HEK293 (cell line): Measurements from ENCODE around the gene MSANTD1.

Source experiments
- CTCF ChIA-PET: fragments of 350-600 bp; formaldehyde crosslinking; extraction: SDS; loops from one replicate; lab custom pipeline; 2021; ENCODE audit warnings: antibody characterized with exemption; lab: Yijun Ruan, JAX
- POLR2A ChIA-PET: fragments of 300-600 bp; formaldehyde crosslinking; extraction: SDS; loops from one replicate; lab custom pipeline; 2020; ENCODE audit warnings: antibody characterized with exemption, inconsistent platforms; lab: Yijun Ruan, JAX
- H3K27ac ChIP-seq: fragments of 200-500 bp; sonication (Bioruptor generic); 2 replicates; pipeline ENCODE4 v1.5.1; 2014; ENCODE audit warnings: low read depth, low read length, control low read depth, inconsistent platforms; ENCODE audit errors: extremely low read depth
- H3K36me3 ChIP-seq, 2 experiments: fragments of 200-500 bp in 1 of 2; sonication (Bioruptor generic) in 1 of 2; 1 replicate in 1 of 2; 2 replicates in 1 of 2; pipeline ENCODE4 v1.5.1; 2014 to 2017; ENCODE audit warnings: inconsistent platforms in 2 of 2, low read length in 2 of 2; ENCODE audit not compliant: control insufficient read depth in 2 of 2, insufficient read depth in 1 of 2
- H3K4me1 ChIP-seq: fragments of 200-500 bp; sonication (Bioruptor generic); 2 replicates; pipeline ENCODE4 v1.5.1; 2014; ENCODE audit warnings: mild to moderate bottlenecking, low read length, inconsistent platforms; ENCODE audit not compliant: control insufficient read depth, insufficient read depth
- H3K4me3 ChIP-seq: 2 replicates; pipeline ENCODE4 v1.5.1; 2011; ENCODE audit warnings: low read depth, mild to moderate bottlenecking, control low read depth, low read length, moderate library complexity
- H3K9me3 ChIP-seq: fragments of 200-500 bp; sonication (Bioruptor generic); 2 replicates; pipeline ENCODE4 v1.5.1; 2014; ENCODE audit warnings: low read depth, low read length, inconsistent platforms; ENCODE audit not compliant: control insufficient read depth, insufficient read depth
- ZBTB1 ChIP-seq: fragments of 450-650 bp; formaldehyde crosslinking; IDR thresholded peaks from 2 replicates; pipeline ENCODE4 v1.5.1; 2016; ENCODE audit warnings: missing biosample characterization, missing genetic modification characterization
- ZBTB7A ChIP-seq: fragments of 450-650 bp; formaldehyde crosslinking; IDR thresholded peaks from 2 replicates; pipeline ENCODE4 v1.5.1; 2016; ENCODE audit warnings: low read depth, missing biosample characterization, missing genetic modification characterization
- ZIC2 ChIP-seq: fragments of 450-650 bp; formaldehyde crosslinking; IDR thresholded peaks from 2 replicates; pipeline ENCODE4 v1.5.1; 2016; ENCODE audit warnings: missing biosample characterization, missing genetic modification characterization
- ZNF174 ChIP-seq: fragments of 450-650 bp; formaldehyde crosslinking; IDR thresholded peaks from 2 replicates; pipeline ENCODE4 v1.5.0; 2017; ENCODE audit warnings: missing biosample characterization, mild to moderate bottlenecking, missing genetic modification characterization
- ZNF23 ChIP-seq: fragments of 450-650 bp; formaldehyde crosslinking; IDR thresholded peaks from 2 replicates; pipeline ENCODE4 v1.5.1; 2016; ENCODE audit warnings: missing biosample characterization, missing genetic modification characterization, borderline replicate concordance
- ZNF423 ChIP-seq: fragments of 450-650 bp; formaldehyde crosslinking; IDR thresholded peaks from 2 replicates; pipeline ENCODE4 v1.5.1; 2016; ENCODE audit warnings: missing biosample characterization, missing genetic modification characterization
- ZNF629 ChIP-seq: fragments of 450-650 bp; formaldehyde crosslinking; IDR thresholded peaks from 2 replicates; pipeline ENCODE4 v1.5.1; 2017; ENCODE audit warnings: missing biosample characterization, missing genetic modification characterization
- ZNF677 ChIP-seq: fragments of 450-650 bp; IDR thresholded peaks from 2 replicates; pipeline ENCODE4 v1.5.0; 2018; ENCODE audit warnings: missing biosample characterization, mild to moderate bottlenecking, missing genetic modification characterization, moderate library complexity
- ZNF701 ChIP-seq: fragments of 450-650 bp; formaldehyde crosslinking; IDR thresholded peaks from 2 replicates; pipeline ENCODE4 v1.5.1; 2016; ENCODE audit warnings: missing biosample characterization, missing genetic modification characterization
- TF ChIP-seq, protein P1 (sequence below): fragments of 450-650 bp; formaldehyde crosslinking; conservative IDR thresholded peaks from 2 replicates; pipeline ENCODE4 v1.5.1; 2016; ENCODE audit warnings: low read depth, missing biosample characterization, missing genetic modification characterization
- TF ChIP-seq, protein P2 (sequence below): fragments of 450-650 bp; formaldehyde crosslinking; IDR thresholded peaks from 2 replicates; pipeline ENCODE4 v1.5.1; 2016; ENCODE audit warnings: missing biosample characterization, missing genetic modification characterization
- TF ChIP-seq, protein P3 (sequence below): fragments of 450-650 bp; formaldehyde crosslinking; IDR thresholded peaks from 2 replicates; pipeline ENCODE4 v1.5.1; 2016; ENCODE audit warnings: missing biosample characterization, missing genetic modification characterization, borderline replicate concordance
- TF ChIP-seq, protein P4 (sequence below): fragments of 450-650 bp; formaldehyde crosslinking; IDR thresholded peaks from 2 replicates; pipeline ENCODE4 v1.5.1; 2016; ENCODE audit warnings: missing biosample characterization, missing genetic modification characterization

Gene MSANTD1

DNA sequence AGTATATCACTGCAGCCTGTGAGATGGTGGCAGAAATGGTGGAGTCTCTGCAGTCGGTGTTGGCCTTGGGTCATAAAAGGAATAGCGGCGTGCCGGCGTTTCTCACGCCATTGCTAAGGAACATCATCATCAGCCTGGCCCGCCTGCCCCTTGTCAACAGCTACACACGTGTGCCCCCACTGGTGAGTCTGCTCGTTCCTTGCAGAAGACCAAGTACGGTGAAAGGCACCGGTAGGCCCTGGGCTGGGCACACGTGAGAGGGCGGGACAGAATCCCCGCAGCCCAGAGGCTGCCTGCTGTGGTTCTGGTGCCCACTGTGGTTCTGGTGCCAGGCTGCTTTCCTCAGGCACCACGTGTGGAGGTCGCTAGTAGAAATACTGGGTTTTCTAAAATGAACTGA lies 31.2 kb upstream of the MSANTD1 start (continued):
- TF ChIP-seq, protein P1, sequence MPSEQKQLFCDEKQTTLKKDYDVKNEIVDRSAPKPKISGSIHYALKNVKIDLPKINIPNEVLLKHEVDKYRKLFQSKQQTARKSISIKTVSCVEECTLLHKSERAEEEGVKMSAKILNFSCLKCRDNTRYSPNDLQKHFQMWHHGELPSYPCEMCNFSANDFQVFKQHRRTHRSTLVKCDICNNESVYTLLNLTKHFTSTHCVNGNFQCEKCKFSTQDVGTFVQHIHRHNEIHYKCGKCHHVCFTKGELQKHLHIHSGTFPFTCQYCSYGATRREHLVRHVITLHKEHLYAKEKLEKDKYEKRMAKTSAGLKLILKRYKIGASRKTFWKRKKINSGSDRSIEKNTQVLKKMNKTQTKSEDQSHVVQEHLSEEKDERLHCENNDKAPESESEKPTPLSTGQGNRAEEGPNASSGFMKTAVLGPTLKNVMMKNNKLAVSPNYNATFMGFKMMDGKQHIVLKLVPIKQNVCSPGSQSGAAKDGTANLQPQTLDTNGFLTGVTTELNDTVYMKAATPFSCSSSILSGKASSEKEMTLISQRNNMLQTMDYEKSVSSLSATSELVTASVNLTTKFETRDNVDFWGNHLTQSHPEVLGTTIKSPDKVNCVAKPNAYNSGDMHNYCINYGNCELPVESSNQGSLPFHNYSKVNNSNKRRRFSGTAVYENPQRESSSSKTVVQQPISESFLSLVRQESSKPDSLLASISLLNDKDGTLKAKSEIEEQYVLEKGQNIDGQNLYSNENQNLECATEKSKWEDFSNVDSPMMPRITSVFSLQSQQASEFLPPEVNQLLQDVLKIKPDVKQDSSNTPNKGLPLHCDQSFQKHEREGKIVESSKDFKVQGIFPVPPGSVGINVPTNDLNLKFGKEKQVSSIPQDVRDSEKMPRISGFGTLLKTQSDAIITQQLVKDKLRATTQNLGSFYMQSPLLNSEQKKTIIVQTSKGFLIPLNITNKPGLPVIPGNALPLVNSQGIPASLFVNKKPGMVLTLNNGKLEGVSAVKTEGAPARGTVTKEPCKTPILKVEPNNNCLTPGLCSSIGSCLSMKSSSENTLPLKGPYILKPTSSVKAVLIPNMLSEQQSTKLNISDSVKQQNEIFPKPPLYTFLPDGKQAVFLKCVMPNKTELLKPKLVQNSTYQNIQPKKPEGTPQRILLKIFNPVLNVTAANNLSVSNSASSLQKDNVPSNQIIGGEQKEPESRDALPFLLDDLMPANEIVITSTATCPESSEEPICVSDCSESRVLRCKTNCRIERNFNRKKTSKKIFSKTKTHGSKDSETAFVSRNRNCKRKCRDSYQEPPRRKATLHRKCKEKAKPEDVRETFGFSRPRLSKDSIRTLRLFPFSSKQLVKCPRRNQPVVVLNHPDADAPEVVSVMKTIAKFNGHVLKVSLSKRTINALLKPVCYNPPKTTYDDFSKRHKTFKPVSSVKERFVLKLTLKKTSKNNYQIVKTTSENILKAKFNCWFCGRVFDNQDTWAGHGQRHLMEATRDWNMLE (tag by site-specific recombination), result no peak
- no peak for TF ChIP-seq ZNF629 (tag by site-specific recombination)
- TF ChIP-seq, protein P2, sequence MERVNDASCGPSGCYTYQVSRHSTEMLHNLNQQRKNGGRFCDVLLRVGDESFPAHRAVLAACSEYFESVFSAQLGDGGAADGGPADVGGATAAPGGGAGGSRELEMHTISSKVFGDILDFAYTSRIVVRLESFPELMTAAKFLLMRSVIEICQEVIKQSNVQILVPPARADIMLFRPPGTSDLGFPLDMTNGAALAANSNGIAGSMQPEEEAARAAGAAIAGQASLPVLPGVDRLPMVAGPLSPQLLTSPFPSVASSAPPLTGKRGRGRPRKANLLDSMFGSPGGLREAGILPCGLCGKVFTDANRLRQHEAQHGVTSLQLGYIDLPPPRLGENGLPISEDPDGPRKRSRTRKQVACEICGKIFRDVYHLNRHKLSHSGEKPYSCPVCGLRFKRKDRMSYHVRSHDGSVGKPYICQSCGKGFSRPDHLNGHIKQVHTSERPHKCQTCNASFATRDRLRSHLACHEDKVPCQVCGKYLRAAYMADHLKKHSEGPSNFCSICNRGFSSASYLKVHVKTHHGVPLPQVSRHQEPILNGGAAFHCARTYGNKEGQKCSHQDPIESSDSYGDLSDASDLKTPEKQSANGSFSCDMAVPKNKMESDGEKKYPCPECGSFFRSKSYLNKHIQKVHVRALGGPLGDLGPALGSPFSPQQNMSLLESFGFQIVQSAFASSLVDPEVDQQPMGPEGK (tag by site-specific recombination), result no peak
- no peak for TF ChIP-seq ZNF677 (tag by site-specific recombination)

DNA sequence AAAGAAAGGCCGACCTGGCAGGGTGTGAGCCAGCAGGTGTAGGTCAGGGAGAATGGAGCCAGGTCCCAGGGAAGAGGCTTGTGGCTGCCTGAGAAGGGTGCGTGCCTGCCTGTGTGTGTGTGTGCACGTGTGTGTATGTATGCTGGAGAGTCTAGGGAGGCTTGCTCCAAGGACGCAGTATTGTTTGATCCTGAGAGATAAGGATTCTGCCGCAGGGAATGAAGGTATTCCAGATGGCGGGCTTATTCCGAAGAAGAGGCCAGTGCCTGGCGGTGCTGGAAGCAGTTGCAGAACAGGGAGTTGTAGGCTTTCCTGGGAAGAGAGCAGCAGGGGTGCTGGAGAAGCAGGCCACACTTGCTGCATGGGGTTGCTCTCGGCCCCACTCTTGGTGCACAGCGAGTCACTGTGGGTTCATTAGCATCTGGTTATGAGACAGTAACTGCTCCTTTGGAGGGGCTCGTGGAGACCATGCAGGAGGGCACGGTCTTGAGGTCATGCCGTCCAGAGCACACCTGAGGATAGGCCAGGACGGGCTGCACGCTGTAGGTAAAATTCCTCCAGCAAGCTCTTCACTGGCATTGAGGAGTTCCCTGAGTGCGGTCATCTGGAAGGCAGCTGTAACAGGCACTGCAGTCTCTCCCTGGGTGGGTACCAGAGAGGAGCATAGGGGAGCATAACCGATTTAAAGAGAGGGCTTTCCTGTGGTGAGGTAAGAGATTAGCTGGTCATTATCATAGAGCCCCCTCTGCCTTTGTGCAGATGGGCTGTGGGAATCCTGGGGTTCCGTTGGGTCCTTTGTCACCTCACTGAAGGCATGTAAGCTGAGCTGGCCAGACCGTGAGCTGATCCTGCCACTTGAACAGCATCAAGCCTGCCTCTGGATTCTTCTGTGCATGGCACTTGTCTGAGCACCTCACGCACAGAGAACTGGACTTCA lies 29.9 kb upstream of the MSANTD1 start:
- no peak overlapping the region for H3K4me3 ChIP-seq
- TF ChIP-seq, protein P3, sequence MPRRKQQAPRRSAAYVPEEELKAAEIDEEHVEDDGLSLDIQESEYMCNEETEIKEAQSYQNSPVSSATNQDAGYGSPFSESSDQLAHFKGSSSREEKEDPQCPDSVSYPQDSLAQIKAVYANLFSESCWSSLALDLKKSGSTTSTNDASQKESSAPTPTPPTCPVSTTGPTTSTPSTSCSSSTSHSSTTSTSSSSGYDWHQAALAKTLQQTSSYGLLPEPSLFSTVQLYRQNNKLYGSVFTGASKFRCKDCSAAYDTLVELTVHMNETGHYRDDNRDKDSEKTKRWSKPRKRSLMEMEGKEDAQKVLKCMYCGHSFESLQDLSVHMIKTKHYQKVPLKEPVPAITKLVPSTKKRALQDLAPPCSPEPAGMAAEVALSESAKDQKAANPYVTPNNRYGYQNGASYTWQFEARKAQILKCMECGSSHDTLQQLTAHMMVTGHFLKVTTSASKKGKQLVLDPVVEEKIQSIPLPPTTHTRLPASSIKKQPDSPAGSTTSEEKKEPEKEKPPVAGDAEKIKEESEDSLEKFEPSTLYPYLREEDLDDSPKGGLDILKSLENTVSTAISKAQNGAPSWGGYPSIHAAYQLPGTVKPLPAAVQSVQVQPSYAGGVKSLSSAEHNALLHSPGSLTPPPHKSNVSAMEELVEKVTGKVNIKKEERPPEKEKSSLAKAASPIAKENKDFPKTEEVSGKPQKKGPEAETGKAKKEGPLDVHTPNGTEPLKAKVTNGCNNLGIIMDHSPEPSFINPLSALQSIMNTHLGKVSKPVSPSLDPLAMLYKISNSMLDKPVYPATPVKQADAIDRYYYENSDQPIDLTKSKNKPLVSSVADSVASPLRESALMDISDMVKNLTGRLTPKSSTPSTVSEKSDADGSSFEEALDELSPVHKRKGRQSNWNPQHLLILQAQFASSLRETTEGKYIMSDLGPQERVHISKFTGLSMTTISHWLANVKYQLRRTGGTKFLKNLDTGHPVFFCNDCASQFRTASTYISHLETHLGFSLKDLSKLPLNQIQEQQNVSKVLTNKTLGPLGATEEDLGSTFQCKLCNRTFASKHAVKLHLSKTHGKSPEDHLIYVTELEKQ (tag by site-specific recombination), result no peak
- peak; percentile 32; the same call in 1 of the 2 replicates for TF ChIP-seq ZIC2 (tag by site-specific recombination)
- TF ChIP-seq, all 188 proteins: peak for 1
- peaks cover 0 to 95% of the 10 kb centered on the region in 2 experiments; a peak in 1 of 3 replicates for H3K36me3 ChIP-seq
- no peaks in the 10 kb centered on the region for H3K4me1 ChIP-seq
- no peaks in the 10 kb centered on the region for H3K9me3 ChIP-seq
- ChIA-PET POLR2A (no interaction called here), CTCF (interaction anchor here (1.1 kb wide), 1 partner anchor 224 kb away, joined by 4 read pairs; no protein-coding TSS in a partner anchor)
- no peak overlapping the region for H3K27ac ChIP-seq

DNA sequence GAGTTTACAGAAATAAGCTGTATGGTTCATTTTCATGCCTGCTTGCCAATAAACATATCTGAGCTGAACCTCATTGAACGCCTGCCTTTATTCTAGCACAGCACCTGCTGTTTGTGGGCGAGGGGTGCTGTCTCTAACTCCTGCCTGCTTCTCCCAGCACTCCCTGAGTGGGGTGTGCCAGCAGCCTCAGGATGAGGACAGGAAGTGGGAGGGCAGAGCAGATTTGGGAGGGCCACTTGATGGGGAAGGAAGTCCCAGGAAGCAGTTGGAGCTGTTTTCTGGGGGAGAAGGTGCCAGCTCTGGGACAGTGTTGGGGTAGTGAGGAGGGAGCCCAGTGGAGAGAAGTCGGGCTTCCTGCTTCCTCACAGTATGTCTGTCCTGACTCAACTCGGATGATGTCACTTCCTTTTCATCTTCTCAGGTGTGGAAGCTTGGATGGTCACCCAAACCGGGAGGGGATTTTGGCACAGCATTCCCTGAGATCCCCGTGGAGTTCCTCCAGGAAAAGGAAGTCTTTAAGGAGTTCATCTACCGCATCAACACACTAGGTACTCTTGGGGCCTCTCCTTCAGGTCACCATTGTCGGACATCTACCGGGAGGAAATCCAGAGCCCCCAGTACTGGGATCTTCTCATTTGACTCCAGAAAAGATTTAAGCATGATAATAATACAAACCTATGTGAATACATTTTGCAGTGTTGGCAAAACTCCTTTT lies 29.0 kb upstream of the MSANTD1 start:
- H3K4me3 ChIP-seq, result no peak overlapping the region
- CTCF ChIA-PET, result interaction anchor here (1.1 kb wide), 1 partner anchor 224 kb away, joined by 4 read pairs; no protein-coding TSS in a partner anchor
- H3K27ac ChIP-seq, result no peak overlapping the region
- H3K36me3 ChIP-seq, result peaks cover 0 to 95% of the 10 kb centered on the region in 2 experiments; a peak in 1 of 3 replicates
- H3K4me1 ChIP-seq, result no peaks in the 10 kb centered on the region
- no peaks in the 10 kb centered on the region for H3K9me3 ChIP-seq
- POLR2A ChIA-PET, result no interaction called here
- TF ChIP-seq ZNF423 (tag by site-specific recombination) (no peak), ZNF701 (tag by site-specific recombination) (no peak), ZNF174 (tag by site-specific recombination) (no peak), ZBTB7A (tag by site-specific recombination) (no peak), ZBTB1 (tag by site-specific recombination) (no peak), ZNF23 (tag by site-specific recombination) (no peak)
- TF ChIP-seq, protein P4, sequence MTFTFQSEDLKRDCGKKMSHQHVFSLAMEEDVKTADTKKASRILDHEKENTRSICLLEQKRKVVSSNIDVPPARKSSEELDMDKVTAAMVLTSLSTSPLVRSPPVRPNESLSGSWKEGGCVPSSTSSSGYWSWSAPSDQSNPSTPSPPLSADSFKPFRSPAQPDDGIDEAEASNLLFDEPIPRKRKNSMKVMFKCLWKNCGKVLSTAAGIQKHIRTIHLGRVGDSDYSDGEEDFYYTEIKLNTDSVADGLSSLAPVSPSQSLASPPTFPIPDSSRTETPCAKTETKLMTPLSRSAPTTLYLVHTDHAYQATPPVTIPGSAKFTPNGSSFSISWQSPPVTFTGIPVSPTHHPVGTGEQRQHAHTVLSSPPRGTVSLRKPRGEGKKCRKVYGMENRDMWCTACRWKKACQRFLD (tag by site-specific recombination), result no peak
- TF ChIP-seq, protein P3 (tag by site-specific recombination), result no peak
